Measurements from ENCODE around the gene HMGB1.
A peak's percentile ranks its signal among the peaks of the same experiment; 100 is the strongest.

Gene HMGB1

GRCh38 chr13:30410705-30411125 lies 55.0 kb downstream of the HMGB1 start:
- H3K27ac ChIP-seq = peak overlapping the region; percentile 79 to 95
- peaks cover 0 to 33% (median 16%) of the 10 kb centered on the region in 4 donors for H3K4me1 ChIP-seq

DNA sequence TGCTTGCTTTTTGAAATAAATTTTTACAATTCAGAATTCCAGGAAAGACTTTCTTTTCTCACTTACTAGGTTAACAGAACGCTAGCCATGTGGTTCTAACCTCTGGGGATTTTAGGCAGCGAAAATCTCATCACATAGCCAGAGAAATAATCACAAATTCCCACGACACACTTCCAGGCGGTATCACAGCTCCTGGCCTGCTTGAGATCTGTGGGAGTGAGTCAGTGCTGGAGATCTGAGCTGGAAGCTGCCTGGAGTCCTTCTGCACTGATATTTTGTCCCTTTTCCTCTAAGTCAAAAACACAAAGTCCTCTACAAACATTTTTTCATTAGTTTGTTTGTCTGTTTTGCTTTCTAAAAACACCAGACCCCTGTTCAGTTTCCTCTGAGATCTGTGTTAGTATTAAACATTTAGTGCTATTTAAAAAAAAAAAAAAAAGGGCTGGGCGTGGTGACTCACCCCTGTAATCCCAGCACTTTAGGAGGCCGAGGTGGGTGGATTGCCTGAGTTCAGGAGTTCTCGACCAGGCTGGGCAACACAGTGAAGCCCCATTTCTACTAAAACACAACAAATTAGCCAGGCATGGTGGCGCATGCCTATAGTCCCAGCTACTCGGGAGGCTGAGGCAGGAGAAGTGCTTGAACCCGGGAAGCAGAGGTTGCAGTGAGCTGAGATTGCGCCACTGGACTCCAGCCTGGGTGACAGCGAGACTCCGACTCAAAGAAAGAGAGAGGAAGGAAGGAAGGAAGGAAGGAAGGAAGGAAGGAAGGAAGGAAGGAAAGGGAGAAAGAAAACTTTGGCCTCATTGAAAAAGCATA lies 55.6 kb downstream of the HMGB1 start:
- peak overlapping the region; percentile 79 to 95 for H3K27ac ChIP-seq
- H3K27me3 ChIP-seq = no peaks in the 10 kb centered on the region
- H3K36me3 ChIP-seq = no peaks in the 10 kb centered on the region
- DNase-seq = peak; percentile 63 to 77
- no peak for TF ChIP-seq CTCF (IDR thresholded peaks at IDR 0.05)
- intact Hi-C loops (cut with DNase I; ENCODE audit: low total_unique reads) = loop anchor here (2.0 to 5.0 kb wide), 3 partner anchors 13 to 392 kb away; partner anchors contain the start of genes UBE2L5 and USPL1
- H3K9me3 ChIP-seq = no peaks in the 10 kb centered on the region
- peaks cover 0 to 33% (median 16%) of the 10 kb centered on the region in 4 donors for H3K4me1 ChIP-seq
- H3K4me3 ChIP-seq = no peak overlapping the region

More at GRCh38 chr13:30410705-30411125, 55.0 kb downstream of the HMGB1 start:
- TF ChIP-seq CTCF (IDR thresholded peaks at IDR 0.05) = no peak
- intact Hi-C loops (cut with DNase I; ENCODE audit: low total_unique reads) = no loop called here
- Histone ChIP-seq H3K36me3 (no peaks in the 10 kb centered on the region), H3K9me3 (no peaks in the 10 kb centered on the region), H3K27me3 (no peaks in the 10 kb centered on the region), H3K4me3 (no peak overlapping the region)
- DNase-seq = no peak

DNA sequence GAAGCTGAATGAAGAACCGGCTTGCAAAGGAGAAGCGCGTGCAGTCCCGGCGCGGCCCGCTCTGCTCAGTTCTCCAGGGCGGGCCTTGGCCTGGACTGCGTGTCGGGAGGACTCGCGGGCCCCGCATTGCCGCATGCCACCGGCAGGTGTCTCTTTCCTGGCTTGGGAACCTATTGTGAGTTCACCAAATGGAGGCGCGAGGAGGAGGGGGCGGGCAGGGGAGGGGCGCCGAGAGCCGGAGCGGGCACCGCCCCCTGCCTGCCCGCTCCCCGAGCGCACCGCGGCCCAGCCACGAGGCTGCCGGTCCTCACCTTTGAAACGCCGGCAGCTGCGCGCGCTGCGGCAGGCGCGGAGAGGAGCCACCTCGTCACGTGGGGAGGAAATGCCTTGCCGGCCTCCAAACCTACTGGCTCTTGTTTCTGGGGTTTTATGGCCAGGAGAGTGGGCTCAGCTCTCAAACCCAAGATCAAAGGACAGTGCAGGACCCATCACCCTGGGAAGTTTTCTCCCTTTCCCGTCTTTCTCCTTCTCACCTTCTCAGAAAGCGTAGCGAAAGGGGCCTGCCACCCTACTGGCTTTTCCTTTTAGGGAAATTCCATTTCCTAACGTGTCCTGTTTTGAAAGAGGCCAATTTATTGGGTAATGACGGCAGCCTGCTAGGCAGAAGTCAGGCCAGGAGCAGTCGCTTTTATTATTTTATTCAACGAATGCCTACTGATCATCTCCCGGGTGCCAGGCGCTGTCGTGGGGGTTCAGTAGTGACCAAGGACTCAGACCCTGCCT lies 57.2 kb downstream of the HMGB1 start:
- intact Hi-C loops (cut with DNase I; ENCODE audit: low total_unique reads) = loop anchor here (1.0 to 5.0 kb wide), 4 partner anchors 14 to 394 kb away; partner anchors contain the start of genes UBE2L5 and USPL1
- no peaks in the 10 kb centered on the region for H3K9me3 ChIP-seq
- no peaks in the 10 kb centered on the region for H3K27me3 ChIP-seq
- DNase-seq = peak; percentile 93 to 98
- peak; percentile 73 to 91 for TF ChIP-seq CTCF (IDR thresholded peaks at IDR 0.05)
- H3K4me1 ChIP-seq = peaks cover 0 to 33% (median 16%) of the 10 kb centered on the region in 4 donors
- H3K36me3 ChIP-seq = no peaks in the 10 kb centered on the region
- H3K4me3 ChIP-seq = peak overlapping the region; percentile 45 to 53
- peak overlapping the region; percentile 79 to 95 for H3K27ac ChIP-seq

DNA sequence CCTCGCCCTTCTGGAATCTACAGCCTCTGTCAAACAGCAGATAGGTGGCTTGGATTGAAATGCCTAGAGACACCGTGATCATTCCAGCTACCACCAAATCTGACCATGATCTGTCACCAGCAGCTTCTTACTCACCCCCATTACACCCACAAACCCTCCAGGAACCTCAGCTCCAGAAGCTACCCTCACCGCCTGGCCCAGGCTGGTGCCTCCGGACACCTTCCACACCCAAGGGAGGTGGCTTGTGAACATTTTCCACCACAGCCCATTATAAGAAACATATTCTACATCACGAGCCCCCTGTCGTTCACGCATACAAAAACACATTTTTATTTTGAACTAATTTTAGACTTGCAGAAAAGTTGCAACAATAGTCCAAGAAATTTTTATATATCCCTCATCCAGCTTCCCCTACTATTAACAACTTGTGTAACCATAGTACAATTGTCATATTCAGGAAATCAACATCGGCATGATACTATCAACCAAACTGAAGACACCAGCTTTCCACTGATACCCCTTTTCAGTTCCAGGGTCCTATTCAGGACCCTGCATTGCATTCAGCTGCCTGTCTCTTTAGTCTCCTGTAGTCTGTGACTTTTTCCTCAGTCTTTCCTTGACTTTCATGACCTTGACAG lies 58.8 kb downstream of the HMGB1 start:
- H3K36me3 ChIP-seq = no peaks in the 10 kb centered on the region
- H3K4me1 ChIP-seq = peaks cover 0 to 33% (median 16%) of the 10 kb centered on the region in 4 donors
- H3K9me3 ChIP-seq = no peaks in the 10 kb centered on the region
- peak overlapping the region in 1 of 2 donors; percentile 95 for H3K27ac ChIP-seq
- no peak for DNase-seq
- TF ChIP-seq CTCF (IDR thresholded peaks at IDR 0.05) = no peak
- H3K4me3 ChIP-seq = no peak overlapping the region
- intact Hi-C loops (cut with DNase I; ENCODE audit: low total_unique reads) = loop anchor here (5.0 kb wide), 2 partner anchors 210 to 395 kb away; partner anchors contain the start of gene USPL1
- H3K27me3 ChIP-seq = no peaks in the 10 kb centered on the region
